HG03575 (cell line): ENCODE data around the gene HES5.
"Not testable (repeated sequence)": the region's sequence is repeated elsewhere in the genome, so short reads cannot be mapped to it uniquely, and the experiment has no call there.

Source experiments
- ATAC-seq: cut with Tn5 transposase; IDR thresholded peaks from one replicate; pipeline ENCODE4 v1.9.1; 2021; ENCODE audit not compliant: unreplicated experiment, insufficient number of reproducible peaks, low FRiP score; ENCODE audit errors: extremely low read depth

HES5 gene, protein sequence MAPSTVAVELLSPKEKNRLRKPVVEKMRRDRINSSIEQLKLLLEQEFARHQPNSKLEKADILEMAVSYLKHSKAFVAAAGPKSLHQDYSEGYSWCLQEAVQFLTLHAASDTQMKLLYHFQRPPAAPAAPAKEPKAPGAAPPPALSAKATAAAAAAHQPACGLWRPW

GRCh38 chr1:2529784-2530512, at the start of gene HES5:
HES5 (minus strand) TSS chr1:2530263; CDS start chr1:2530164, 99 bp downstream.
- no peak for ATAC-seq

DNA sequence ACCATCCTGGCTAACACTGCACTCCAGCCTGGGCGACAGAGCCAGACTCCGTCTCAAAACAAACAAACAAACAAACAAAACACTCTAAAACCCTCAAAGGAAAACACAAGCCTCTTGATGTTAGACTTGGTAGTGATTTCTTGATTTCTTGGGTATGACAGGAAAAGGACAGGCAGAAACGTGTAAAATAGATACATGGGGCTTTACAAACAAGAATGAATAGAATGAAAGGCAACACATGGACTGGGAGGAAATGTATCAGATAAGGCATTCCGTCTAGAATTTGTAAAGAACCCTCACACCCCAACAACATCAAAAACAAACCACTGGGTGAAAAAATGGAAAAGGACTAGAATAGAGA, 48.7 kb upstream of the HES5 start:
- no peak for ATAC-seq

- not testable (repeated sequence) for ATAC-seq
Measured at GRCh38 chr1:2577565-2578075, 47.6 kb upstream of the HES5 start.

DNA sequence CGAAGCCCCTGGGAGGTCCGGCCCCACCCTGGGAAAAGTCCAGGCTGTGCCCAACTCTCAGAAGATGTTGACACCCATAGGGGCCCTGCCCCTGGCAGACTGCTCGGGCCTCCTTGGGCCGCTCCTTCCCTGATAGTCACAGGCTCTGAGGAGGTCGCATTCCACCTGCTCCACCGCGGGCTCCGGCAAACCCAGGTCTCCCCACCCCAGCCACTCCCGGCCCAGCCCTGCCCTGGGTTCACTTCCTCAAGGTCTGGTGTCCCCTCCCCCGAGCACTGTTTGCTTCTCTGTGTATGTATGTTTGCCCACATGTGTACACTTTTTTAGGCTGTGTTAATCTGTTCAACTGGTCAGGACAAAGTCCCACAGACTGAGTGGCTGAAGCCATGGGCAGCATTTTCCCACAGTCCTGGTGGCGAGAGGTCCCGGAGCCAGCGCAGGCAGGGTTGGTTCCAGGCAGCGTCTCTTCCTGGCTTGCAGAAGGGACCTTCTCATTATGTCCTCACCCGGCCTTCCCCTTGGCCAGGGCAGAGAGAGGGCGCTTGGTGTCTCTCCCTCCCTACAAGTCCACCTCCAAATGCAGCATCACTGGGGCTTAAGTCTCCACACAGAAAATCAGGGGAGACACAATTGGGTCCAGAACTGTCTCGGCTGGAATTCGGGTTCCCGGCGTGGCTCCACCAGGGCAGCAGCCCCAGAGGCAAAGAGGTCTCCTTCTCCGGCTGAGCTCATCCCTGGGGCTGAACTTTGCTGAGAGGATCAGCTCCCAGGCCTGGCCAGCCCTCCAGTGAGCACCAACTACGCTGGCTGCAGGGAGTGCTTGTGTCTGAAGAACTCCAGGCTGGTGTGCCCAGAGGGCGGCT, 46.0 kb upstream of the HES5 start:
- ATAC-seq = no peak

GRCh38 chr1:2574350-2574749, 44.3 kb upstream of the HES5 start:
- no peak for ATAC-seq

DNA sequence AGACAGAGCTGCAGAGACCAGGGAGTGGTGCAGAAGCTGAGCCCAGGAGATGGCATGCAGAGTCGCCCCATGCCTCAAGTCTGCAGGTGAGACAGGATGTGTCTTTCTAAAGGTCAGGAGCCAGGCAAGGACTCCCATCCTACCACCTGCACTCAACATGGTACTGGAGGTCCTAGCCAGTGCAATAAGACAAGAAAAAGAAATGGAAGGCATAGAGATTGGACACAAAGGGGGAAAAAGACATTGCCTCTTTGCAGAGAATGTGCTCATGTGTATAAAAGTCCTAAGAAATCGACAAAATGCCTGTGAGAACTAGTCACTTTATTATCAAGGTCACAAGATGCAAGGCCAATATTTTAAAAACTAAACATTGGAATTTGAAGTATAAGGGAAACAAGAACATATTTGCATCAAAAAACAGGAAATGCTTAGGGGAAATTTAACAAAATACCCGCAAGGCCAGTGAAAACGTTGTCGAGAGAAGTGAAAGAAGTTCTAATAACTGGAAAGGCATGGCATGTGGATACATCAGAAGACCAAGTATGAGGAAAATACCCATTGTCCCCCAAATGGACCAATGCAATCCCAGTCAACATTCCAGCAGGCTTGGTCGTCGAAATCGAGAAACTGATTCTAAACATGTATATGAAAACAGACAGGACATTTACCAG, 43.3 kb upstream of the HES5 start:
- ATAC-seq = no peak

GRCh38 chr1:2571348-2571747, 41.3 kb upstream of the HES5 start:
- no peak for ATAC-seq

GRCh38 chr1:2570332-2570731, 40.3 kb upstream of the HES5 start:
- no peak for ATAC-seq

- ATAC-seq = not testable (repeated sequence)
Measured at GRCh38 chr1:2569703-2570102, 39.6 kb upstream of the HES5 start.

DNA sequence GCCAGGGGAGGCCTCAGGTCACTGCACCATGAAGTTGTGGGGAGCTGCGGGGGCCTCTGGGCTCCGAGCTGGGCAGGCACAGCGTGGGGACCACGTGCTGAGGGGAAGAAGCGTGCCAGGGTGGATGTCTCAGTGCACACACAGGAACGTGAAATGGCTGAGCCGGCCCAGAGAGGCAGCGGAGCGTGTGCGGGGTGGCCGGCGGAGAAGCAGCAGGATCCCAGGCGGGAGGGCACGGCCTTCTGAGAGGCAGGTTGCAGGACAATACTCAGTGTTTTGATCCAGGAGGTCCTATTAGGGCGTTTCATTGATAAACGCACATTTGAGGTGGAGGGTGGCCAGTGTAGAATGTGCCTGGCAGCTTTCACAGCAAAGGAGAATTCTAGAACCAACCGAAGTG, 39.0 kb upstream of the HES5 start:
- ATAC-seq = no peak

GRCh38 chr1:2568187-2568816, 38.2 kb upstream of the HES5 start:
- not testable (repeated sequence) for ATAC-seq

DNA sequence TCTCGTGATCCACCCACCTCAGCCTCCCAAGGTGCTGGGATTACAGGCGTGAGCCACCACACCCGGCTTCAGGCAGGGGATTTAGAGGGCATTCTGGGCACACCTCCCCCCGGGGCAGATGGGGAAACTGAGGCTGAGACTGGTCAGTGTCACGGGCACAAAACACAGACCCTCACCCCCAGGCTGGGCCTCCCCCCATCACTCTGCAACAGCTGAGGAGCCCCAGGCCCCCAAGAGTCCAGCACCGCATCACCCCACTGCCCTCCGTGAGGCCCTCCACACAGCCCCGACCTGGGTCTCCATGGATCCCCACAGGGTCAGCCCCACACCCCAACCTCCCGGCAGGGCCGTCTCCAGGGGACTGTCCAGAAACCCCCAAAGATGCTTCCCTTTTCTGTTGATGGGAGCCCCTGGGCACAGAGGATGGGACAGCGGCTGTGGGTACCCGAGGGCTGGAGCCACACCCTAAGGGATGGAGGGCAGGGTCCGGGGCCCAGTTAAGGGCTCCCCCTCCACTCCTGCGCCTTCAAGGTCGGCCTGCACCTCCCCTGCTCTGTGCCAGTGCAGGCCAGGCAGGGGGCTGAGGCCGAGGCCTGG, 37.1 kb upstream of the HES5 start:
- ATAC-seq = no peak

- no peak for ATAC-seq
Measured at GRCh38 chr1:2566101-2567045, 36.3 kb upstream of the HES5 start.

DNA sequence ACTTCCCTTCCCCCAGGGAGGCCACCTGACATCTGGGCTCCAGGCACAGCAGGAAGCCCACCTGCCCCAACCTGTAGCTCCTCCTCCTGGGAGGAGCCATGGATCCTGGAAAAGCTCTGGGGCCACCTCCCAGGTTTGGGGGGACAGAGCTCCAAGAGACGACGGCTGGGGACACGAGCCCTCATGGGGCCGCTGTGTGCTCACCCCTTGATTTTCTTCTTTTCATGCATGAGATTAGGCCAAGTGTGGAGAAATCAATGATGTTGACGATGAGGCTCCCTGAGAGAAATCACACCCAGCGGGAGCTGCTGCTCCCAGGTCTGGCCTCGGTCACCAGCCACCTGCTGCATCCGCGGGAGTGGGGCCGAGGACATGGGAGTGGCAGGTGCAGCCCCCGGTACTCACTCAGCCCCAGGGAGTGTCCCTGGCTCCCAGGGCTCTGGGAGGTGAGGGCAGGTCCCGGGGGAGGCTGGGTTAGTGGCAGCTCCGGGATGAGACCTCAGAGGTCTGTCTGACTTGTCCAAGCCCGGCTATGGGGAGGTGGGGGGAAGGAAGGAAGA, 34.8 kb upstream of the HES5 start:
- no peak for ATAC-seq

DNA sequence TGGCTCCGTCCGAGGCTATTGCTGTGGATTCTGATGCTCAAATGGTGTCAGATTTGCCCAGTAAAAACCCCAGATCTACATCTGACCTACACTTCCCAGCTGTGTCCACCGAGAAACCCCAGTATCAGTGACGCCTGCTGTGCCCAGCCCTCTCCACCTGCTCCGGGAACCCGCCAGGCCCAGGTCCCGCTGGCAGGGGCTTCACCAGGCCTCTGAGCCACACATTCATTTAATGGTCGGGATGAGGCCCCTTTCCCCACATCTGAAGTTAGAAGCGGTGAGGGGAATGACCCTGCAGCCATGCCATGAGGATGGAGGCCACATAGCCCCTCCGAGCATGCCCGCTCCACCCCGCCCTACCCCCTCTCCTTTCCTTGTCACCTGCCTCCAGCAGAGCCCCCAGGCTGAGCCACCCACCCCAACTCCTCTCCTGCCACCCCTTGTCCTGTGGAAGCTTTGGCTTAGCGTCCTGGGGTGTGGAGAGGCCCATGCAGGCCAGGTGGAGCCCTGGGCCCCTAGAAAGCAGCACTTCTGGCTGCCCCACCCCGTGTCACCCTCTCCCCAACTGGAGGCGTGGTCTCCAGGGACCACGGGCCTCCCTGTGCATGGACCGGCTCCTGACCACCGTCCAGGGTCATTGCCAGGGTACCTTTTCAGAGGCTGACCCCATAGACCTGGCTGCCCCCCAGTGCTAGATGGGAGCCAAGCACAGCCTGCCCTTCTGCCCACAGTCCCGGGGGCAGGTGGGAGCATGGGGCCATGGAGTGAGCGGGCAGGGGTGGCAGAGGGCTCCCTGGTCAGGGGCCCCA, 34.1 kb upstream of the HES5 start:
- no peak for ATAC-seq

GRCh38 chr1:2563205-2563604, 33.1 kb upstream of the HES5 start:
- no peak for ATAC-seq
